ENCODE data around the gene C7orf57.
A peak's percentile ranks its signal among the peaks of the same experiment; 100 is the strongest.

The C7orf57 gene

GRCh38 chr7:48087349-48087748 is 52.0 kb downstream of the C7orf57 start:
- DNase-seq: no peak

GRCh38 chr7:48088559-48089045 is 53.3 kb downstream of the C7orf57 start:
- no peak for DNase-seq

- DNase-seq: peak; percentile 74
Observed at GRCh38 chr7:48089046-48090003, 54.0 kb downstream of the C7orf57 start, which contains the start of gene UPP1. Gene UPP1, plus strand, starts transcription at chr7:48089265. Its CDS starts 5,519 bp downstream, at chr7:48094784.

GRCh38 chr7:48090095-48090805 is 54.9 kb downstream of the C7orf57 start:
- no peak for DNase-seq

- DNase-seq: no peak
Observed at GRCh38 chr7:48091506-48092433, 56.4 kb downstream of the C7orf57 start.

GRCh38 chr7:48094861-48095293 is 59.5 kb downstream of the C7orf57 start:
- no peak for DNase-seq

- no peak for DNase-seq
Observed at GRCh38 chr7:48096273-48096672, 60.9 kb downstream of the C7orf57 start.

- no peak for DNase-seq
Observed at GRCh38 chr7:48097521-48098231, 62.3 kb downstream of the C7orf57 start.

GRCh38 chr7:48098846-48099245 is 63.5 kb downstream of the C7orf57 start:
- no peak for DNase-seq

GRCh38 chr7:48099781-48100180 is 64.4 kb downstream of the C7orf57 start:
- no peak for DNase-seq

GRCh38 chr7:48101352-48101751 is 66.0 kb downstream of the C7orf57 start:
- DNase-seq: no peak

- DNase-seq: no peak
Observed at GRCh38 chr7:48101968-48102367, 66.6 kb downstream of the C7orf57 start.

GRCh38 chr7:48102530-48102929 is 67.2 kb downstream of the C7orf57 start:
- no peak for DNase-seq

GRCh38 chr7:48105045-48105444 is 69.7 kb downstream of the C7orf57 start:
- DNase-seq: no peak

- DNase-seq: no peak
Observed at GRCh38 chr7:48106906-48107659, 71.7 kb downstream of the C7orf57 start.

GRCh38 chr7:48107926-48108472 is 72.7 kb downstream of the C7orf57 start:
- DNase-seq: no peak

- no peak for DNase-seq
Observed at GRCh38 chr7:48108959-48109847, 73.9 kb downstream of the C7orf57 start.

- DNase-seq: peak; percentile 6
Observed at GRCh38 chr7:48109848-48110663, 74.7 kb downstream of the C7orf57 start.

GRCh38 chr7:48110868-48111267 is 75.5 kb downstream of the C7orf57 start:
- no peak for DNase-seq

Measured in DMS 273 treated with DMSO at 0.1 percent for 48 hours (cell line).